Stimulated activated naive CD8-positive, alpha-beta T cell treated with anti-CD3 and anti-CD28 coated beads, Interleukin-15, amount 100 ng/mL, for 72 hours (primary cell): ENCODE results near the gene CST9L.

Experiments
- ATAC-seq: fragments of 150-1000 bp; cut with Tn5 transposase; 2 replicates; pipeline ENCODE4 v1.10.0; 2021; ENCODE audit warnings: mild to moderate bottlenecking, moderate library complexity
- DNase-seq, 2 donors: peaks; one replicate each; pipeline ENCODE4 v3.0.0; 2021 to 2022
- H3K27ac Mint-ChIP-seq, 2 donors: one replicate each; pipeline ENCODE4 v1.8.0; 2022; ENCODE audit warnings: mild to moderate bottlenecking in 2 of 2, mixed read lengths in 2 of 2, moderate library complexity in 2 of 2
- H3K27me3 Mint-ChIP-seq: one replicate; pipeline ENCODE4 v1.8.0; 2022; ENCODE audit warnings: mixed read lengths
- H3K4me1 Mint-ChIP-seq: one replicate; pipeline ENCODE4 v1.8.0; 2022; ENCODE audit warnings: mild to moderate bottlenecking, mixed read lengths
- H3K4me3 Mint-ChIP-seq, 2 donors: one replicate each; pipeline ENCODE4 v1.8.0; 2022; ENCODE audit warnings: mild to moderate bottlenecking in 2 of 2, mixed read lengths in 2 of 2, moderate library complexity in 1 of 2
- H3K9me3 Mint-ChIP-seq, 2 donors: one replicate each; pipeline ENCODE4 v1.8.0; 2022; ENCODE audit warnings: mixed read lengths in 2 of 2

CST9L gene

GRCh38 chr20:23540624-23541023 lies 27.7 kb downstream of the CST9L start:
- ATAC-seq, result no peak

GRCh38 chr20:23537030-23537429 lies 31.3 kb downstream of the CST9L start:
- Mint-ChIP-seq H3K27ac (no peak overlapping the region), H3K4me1 (no peaks in the 10 kb centered on the region), H3K9me3 (no peaks in the 10 kb centered on the region), H3K27me3 (peaks cover 17% of the 10 kb centered on the region), H3K4me3 (no peak overlapping the region)
- DNase-seq (no peak), ATAC-seq (no peak)

More at GRCh38 chr20:23540624-23541023, 27.7 kb downstream of the CST9L start:
- Mint-ChIP-seq H3K27me3 (peaks cover 25% of the 10 kb centered on the region), H3K4me1 (no peaks in the 10 kb centered on the region), H3K4me3 (no peak overlapping the region), H3K27ac (no peak overlapping the region), H3K9me3 (no peaks in the 10 kb centered on the region)
- DNase-seq, result no peak

GRCh38 chr20:23536328-23536974 lies 31.8 kb downstream of the CST9L start:
- Mint-ChIP-seq H3K27me3 (peaks cover 17% of the 10 kb centered on the region), H3K27ac (no peak overlapping the region), H3K4me1 (no peaks in the 10 kb centered on the region), H3K9me3 (no peaks in the 10 kb centered on the region), H3K4me3 (no peak overlapping the region)
- ATAC-seq (no peak), DNase-seq (no peak)

- ATAC-seq (no peak), DNase-seq (no peak)
- Mint-ChIP-seq H3K27me3 (peaks cover 10% of the 10 kb centered on the region), H3K27ac (no peak overlapping the region), H3K4me3 (no peak overlapping the region), H3K9me3 (no peaks in the 10 kb centered on the region), H3K4me1 (no peaks in the 10 kb centered on the region)
These were observed 33.3 kb downstream of the CST9L start for GRCh38 chr20:23534801-23535593.

- H3K27me3 Mint-ChIP-seq, result no peaks in the 10 kb centered on the region
- ATAC-seq (no peak), DNase-seq (no peak)
- H3K27ac Mint-ChIP-seq, result no peak overlapping the region
- H3K4me1 Mint-ChIP-seq, result no peaks in the 10 kb centered on the region
- H3K4me3 Mint-ChIP-seq, result no peak overlapping the region
- peaks cover 9 to 13% of the 10 kb centered on the region in 2 donors for H3K9me3 Mint-ChIP-seq
These were observed 35.1 kb downstream of the CST9L start for GRCh38 chr20:23533161-23533560.

- H3K9me3 Mint-ChIP-seq, result peaks cover 11 to 17% of the 10 kb centered on the region in 2 donors
- H3K27ac Mint-ChIP-seq, result no peak overlapping the region
- ATAC-seq (no peak), DNase-seq (no peak)
- H3K4me3 Mint-ChIP-seq, result no peak overlapping the region
- H3K27me3 Mint-ChIP-seq, result peaks cover under 1% of the 10 kb centered on the region
- H3K4me1 Mint-ChIP-seq, result no peaks in the 10 kb centered on the region
These were observed 35.8 kb downstream of the CST9L start for GRCh38 chr20:23532533-23532932.

GRCh38 chr20:23530937-23531567 lies 37.2 kb downstream of the CST9L start:
- Mint-ChIP-seq H3K27me3 (peaks cover 7% of the 10 kb centered on the region), H3K4me1 (no peaks in the 10 kb centered on the region), H3K9me3 (peaks cover 16 to 23% of the 10 kb centered on the region in 2 donors), H3K4me3 (no peak overlapping the region), H3K27ac (no peak overlapping the region)
- DNase-seq (no peak), ATAC-seq (no peak)

GRCh38 chr20:23528867-23529431 lies 39.3 kb downstream of the CST9L start:
- no peak for DNase-seq
- Mint-ChIP-seq H3K4me3 (no peak overlapping the region), H3K27me3 (peaks cover 7% of the 10 kb centered on the region), H3K27ac (no peak overlapping the region), H3K9me3 (peaks cover 16 to 23% of the 10 kb centered on the region in 2 donors), H3K4me1 (no peaks in the 10 kb centered on the region)
- ATAC-seq, result no peak

GRCh38 chr20:23526850-23527249 lies 41.4 kb downstream of the CST9L start:
- DNase-seq, result no peak
- Mint-ChIP-seq H3K9me3 (peaks cover 16 to 23% of the 10 kb centered on the region in 2 donors), H3K4me1 (no peaks in the 10 kb centered on the region), H3K27ac (no peak overlapping the region), H3K27me3 (peaks cover 7% of the 10 kb centered on the region), H3K4me3 (no peak overlapping the region)
- ATAC-seq, result no peak

GRCh38 chr20:23524146-23524545 lies 44.1 kb downstream of the CST9L start:
- H3K27ac Mint-ChIP-seq, result no peak overlapping the region
- ATAC-seq, result no peak
- DNase-seq, result no peak
- H3K4me3 Mint-ChIP-seq, result no peak overlapping the region
- no peaks in the 10 kb centered on the region for H3K4me1 Mint-ChIP-seq
- peaks cover 7% of the 10 kb centered on the region for H3K27me3 Mint-ChIP-seq
- peaks cover 14 to 21% of the 10 kb centered on the region in 2 donors for H3K9me3 Mint-ChIP-seq

GRCh38 chr20:23520185-23520584 lies 48.1 kb downstream of the CST9L start:
- no peak overlapping the region for H3K27ac Mint-ChIP-seq
- no peaks in the 10 kb centered on the region for H3K9me3 Mint-ChIP-seq
- no peaks in the 10 kb centered on the region for H3K27me3 Mint-ChIP-seq
- DNase-seq (no peak), ATAC-seq (no peak)
- H3K4me1 Mint-ChIP-seq, result no peaks in the 10 kb centered on the region
- H3K4me3 Mint-ChIP-seq, result no peak overlapping the region

GRCh38 chr20:23519556-23519955 lies 48.7 kb downstream of the CST9L start:
- H3K27me3 Mint-ChIP-seq, result no peaks in the 10 kb centered on the region
- H3K4me3 Mint-ChIP-seq, result no peak overlapping the region
- ATAC-seq (no peak), DNase-seq (no peak)
- H3K4me1 Mint-ChIP-seq, result no peaks in the 10 kb centered on the region
- no peak overlapping the region for H3K27ac Mint-ChIP-seq
- H3K9me3 Mint-ChIP-seq, result no peaks in the 10 kb centered on the region

GRCh38 chr20:23517719-23518118 lies 50.6 kb downstream of the CST9L start:
- ATAC-seq (no peak), DNase-seq (no peak)
- no peaks in the 10 kb centered on the region for H3K27me3 Mint-ChIP-seq
- no peaks in the 10 kb centered on the region for H3K9me3 Mint-ChIP-seq
- H3K4me3 Mint-ChIP-seq, result no peak overlapping the region
- no peaks in the 10 kb centered on the region for H3K4me1 Mint-ChIP-seq
- H3K27ac Mint-ChIP-seq, result no peak overlapping the region

- no peak overlapping the region for H3K4me3 Mint-ChIP-seq
- H3K27me3 Mint-ChIP-seq, result no peaks in the 10 kb centered on the region
- H3K4me1 Mint-ChIP-seq, result no peaks in the 10 kb centered on the region
- DNase-seq (no peak), ATAC-seq (no peak)
- H3K9me3 Mint-ChIP-seq, result no peaks in the 10 kb centered on the region
- H3K27ac Mint-ChIP-seq, result no peak overlapping the region
These were observed 52.9 kb downstream of the CST9L start for GRCh38 chr20:23515250-23515939.

GRCh38 chr20:23514848-23515247 lies 53.4 kb downstream of the CST9L start:
- no peak for DNase-seq
- no peak overlapping the region for H3K27ac Mint-ChIP-seq
- H3K27me3 Mint-ChIP-seq, result no peaks in the 10 kb centered on the region
- no peak overlapping the region for H3K4me3 Mint-ChIP-seq
- ATAC-seq, result no peak
- H3K9me3 Mint-ChIP-seq, result no peaks in the 10 kb centered on the region
- H3K4me1 Mint-ChIP-seq, result no peaks in the 10 kb centered on the region
